Lower lobe of right lung (tissue), 2 donors: Measurements from ENCODE around the gene ARHGEF2. TPM values are rescaled to one million over a fixed set of nuclear protein-coding genes. Genes with fewer than 3 reads are reported as not detected.
A peak's percentile ranks its signal among the peaks of the same experiment; 100 is the strongest.

Experiments used
- ATAC-seq, 2 donors: fragments of 200-7000 bp; cut with Tn5 transposase; one replicate each; pipeline ENCODE4 v1.9.1; 2020 to 2022; ENCODE audit warnings: mild to moderate bottlenecking in 2 of 2, moderate library complexity in 2 of 2
- DNase-seq: peaks from one replicate; pipeline ENCODE4 v3.0.0-alpha.2; 2020
- H3K27ac ChIP-seq: fragments of 200-600 bp; one replicate; pipeline ENCODE4 v1.8.0; 2022
- H3K27me3 ChIP-seq: fragments of 200-600 bp; one replicate; pipeline ENCODE4 v1.8.0; 2022; ENCODE audit warnings: low read depth
- H3K36me3 ChIP-seq: fragments of 200-600 bp; one replicate; pipeline ENCODE4 v1.8.0; 2022; ENCODE audit warnings: mild to moderate bottlenecking
- H3K4me1 ChIP-seq: fragments of 200-600 bp; one replicate; pipeline ENCODE4 v1.8.0; 2022
- H3K4me3 ChIP-seq: fragments of 200-600 bp; one replicate; pipeline ENCODE4 v1.8.0; 2022; ENCODE audit warnings: mild to moderate bottlenecking
- H3K9me3 ChIP-seq: fragments of 200-600 bp; one replicate; pipeline ENCODE4 v1.8.0; 2022
- CTCF ChIP-seq: fragments of 200-600 bp; IDR thresholded peaks from one replicate; pipeline ENCODE4 v1.8.0; 2022; ENCODE audit warnings: antibody characterized with exemption, mild to moderate bottlenecking
- intact Hi-C: fragments of 100-400 bp; cut with DNase I; formaldehyde crosslinking; loops from one replicate; pipeline ENCODE4 v1.11.0; 2022
- total RNA-seq: library from RNA; stranded (reverse); fragmentation: NEBNext Ultra II Directional; extraction: Animal tissue kit (Norgen Biotek cat#: 25700); gene quantifications from one replicate; pipeline ENCODE4 v1.2.1, GENCODE V29; 2021
- donor health status: DM: no; HTN: yes; CAD: no; lungs with severe emphysema.

Gene ARHGEF2
- total RNA-seq, 1 donor from 2014 or later, result 252 TPM

GRCh38 chr1:156021093-156021428 is 42.7 kb upstream of the ARHGEF2 start:
- H3K4me3 ChIP-seq, result peak overlapping the region; percentile 74
- no peak for TF ChIP-seq CTCF
- intact Hi-C loops, result no loop called here
- peaks cover 33% of the 10 kb centered on the region for H3K36me3 ChIP-seq
- peak overlapping the region; percentile 91 for H3K27ac ChIP-seq
- no peak for ATAC-seq
- DNase-seq, result no peak
- H3K4me1 ChIP-seq, result peaks cover 19% of the 10 kb centered on the region
- H3K9me3 ChIP-seq, result no peaks in the 10 kb centered on the region
- H3K27me3 ChIP-seq, result no peaks in the 10 kb centered on the region

GRCh38 chr1:156020293-156021092 is 42.1 kb upstream of the ARHGEF2 start, which contains the start of gene SSR2:
Gene SSR2, minus strand, starts transcription at chr1:156020951. Its CDS starts 784 bp downstream, at chr1:156020167.
- no peaks in the 10 kb centered on the region for H3K27me3 ChIP-seq
- H3K4me3 ChIP-seq, result peak within 1 kb of the TSS; percentile 74
- ATAC-seq (peak; percentile 96 to 99), DNase-seq (peak; percentile 86)
- H3K4me1 ChIP-seq, result peaks cover 19% of the 10 kb centered on the region
- no peaks in the 10 kb centered on the region for H3K9me3 ChIP-seq
- TF ChIP-seq CTCF, result no peak
- H3K36me3 ChIP-seq, result peaks cover 39% of the 10 kb centered on the region
- peak within 1 kb of the TSS; percentile 91 for H3K27ac ChIP-seq
- intact Hi-C loops, result no loop called here

- no peaks in the 10 kb centered on the region for H3K9me3 ChIP-seq
- H3K27ac ChIP-seq, result peak overlapping the region; percentile 91
- peak overlapping the region; percentile 74 for H3K4me3 ChIP-seq
- H3K27me3 ChIP-seq, result no peaks in the 10 kb centered on the region
- ATAC-seq (no peak), DNase-seq (no peak)
- peaks cover 19% of the 10 kb centered on the region for H3K4me1 ChIP-seq
- TF ChIP-seq CTCF, result no peak
- peaks cover 45% of the 10 kb centered on the region for H3K36me3 ChIP-seq
- intact Hi-C loops, result no loop called here
These were observed 41.6 kb upstream of the ARHGEF2 start for GRCh38 chr1:156019946-156020292.

- Histone ChIP-seq H3K27ac (no peak overlapping the region), H3K27me3 (no peaks in the 10 kb centered on the region), H3K36me3 (peaks cover 96% of the 10 kb centered on the region), H3K9me3 (no peaks in the 10 kb centered on the region), H3K4me3 (no peak overlapping the region), H3K4me1 (peaks cover 19% of the 10 kb centered on the region)
- TF ChIP-seq CTCF, result no peak
- intact Hi-C loops, result no loop called here
- DNase-seq (no peak), ATAC-seq (no peak)
These were observed 36.5 kb upstream of the ARHGEF2 start for GRCh38 chr1:156014829-156015228.

- TF ChIP-seq CTCF, result no peak
- intact Hi-C loops, result no loop called here
- Histone ChIP-seq H3K9me3 (no peaks in the 10 kb centered on the region), H3K27ac (peak overlapping the region; percentile 12), H3K4me1 (peaks cover 9% of the 10 kb centered on the region), H3K4me3 (no peak overlapping the region), H3K36me3 (peaks cover 100% of the 10 kb centered on the region), H3K27me3 (no peaks in the 10 kb centered on the region)
- DNase-seq (no peak), ATAC-seq (peak; percentile 58 to 64)
These were observed 33.9 kb upstream of the ARHGEF2 start for GRCh38 chr1:156012051-156012817.
